WI38 (cell line): ENCODE results near the gene ANAPC13.

Experiments
- H3K4me3 ChIP-seq: 2 replicates; pipeline ENCODE4 v1.5.1; 2011; ENCODE audit warnings: low read depth, mild to moderate bottlenecking, control low read depth, low read length
- TF ChIP-seq, protein P1 (sequence below): IDR thresholded peaks from 2 replicates; pipeline ENCODE4 v1.5.1; 2012; ENCODE audit warnings: low read depth, mild to moderate bottlenecking, control low read depth, low read length

The ANAPC13 gene

DNA sequence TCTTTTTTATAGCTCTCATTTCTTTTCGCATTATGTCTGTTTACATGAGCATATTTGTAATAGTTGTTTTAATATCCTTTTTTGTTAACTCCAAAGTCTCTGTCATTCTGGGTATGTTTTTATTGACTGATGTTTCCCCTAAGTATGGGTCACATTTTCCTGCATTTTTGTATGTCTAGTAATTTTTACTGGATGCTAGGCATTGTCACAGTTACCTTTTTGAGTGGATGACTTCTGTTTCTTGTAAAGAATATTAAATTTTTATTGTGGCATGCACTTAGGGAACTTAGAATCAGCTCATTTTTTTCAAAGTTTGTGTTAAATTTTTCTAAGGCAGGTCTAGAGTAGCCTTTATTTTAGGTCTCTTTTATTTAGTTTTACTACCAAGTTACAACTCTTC lies 40.7 kb downstream of the ANAPC13 start:
- no peak overlapping the region for H3K4me3 ChIP-seq
- TF ChIP-seq, protein P1, sequence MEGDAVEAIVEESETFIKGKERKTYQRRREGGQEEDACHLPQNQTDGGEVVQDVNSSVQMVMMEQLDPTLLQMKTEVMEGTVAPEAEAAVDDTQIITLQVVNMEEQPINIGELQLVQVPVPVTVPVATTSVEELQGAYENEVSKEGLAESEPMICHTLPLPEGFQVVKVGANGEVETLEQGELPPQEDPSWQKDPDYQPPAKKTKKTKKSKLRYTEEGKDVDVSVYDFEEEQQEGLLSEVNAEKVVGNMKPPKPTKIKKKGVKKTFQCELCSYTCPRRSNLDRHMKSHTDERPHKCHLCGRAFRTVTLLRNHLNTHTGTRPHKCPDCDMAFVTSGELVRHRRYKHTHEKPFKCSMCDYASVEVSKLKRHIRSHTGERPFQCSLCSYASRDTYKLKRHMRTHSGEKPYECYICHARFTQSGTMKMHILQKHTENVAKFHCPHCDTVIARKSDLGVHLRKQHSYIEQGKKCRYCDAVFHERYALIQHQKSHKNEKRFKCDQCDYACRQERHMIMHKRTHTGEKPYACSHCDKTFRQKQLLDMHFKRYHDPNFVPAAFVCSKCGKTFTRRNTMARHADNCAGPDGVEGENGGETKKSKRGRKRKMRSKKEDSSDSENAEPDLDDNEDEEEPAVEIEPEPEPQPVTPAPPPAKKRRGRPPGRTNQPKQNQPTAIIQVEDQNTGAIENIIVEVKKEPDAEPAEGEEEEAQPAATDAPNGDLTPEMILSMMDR: no peak

GRCh38 chr3:134441821-134442220 lies 44.0 kb downstream of the ANAPC13 start:
- TF ChIP-seq, protein P1: no peak
- no peak overlapping the region for H3K4me3 ChIP-seq

- TF ChIP-seq, protein P1: no peak
- no peak overlapping the region for H3K4me3 ChIP-seq
Measured at GRCh38 chr3:134441321-134441720, 44.5 kb downstream of the ANAPC13 start.

GRCh38 chr3:134437211-134437752 lies 48.5 kb downstream of the ANAPC13 start:
- no peak overlapping the region for H3K4me3 ChIP-seq
- TF ChIP-seq, protein P1: no peak

- TF ChIP-seq, protein P1: no peak
- no peak overlapping the region for H3K4me3 ChIP-seq
Measured at GRCh38 chr3:134432236-134432635, 53.5 kb downstream of the ANAPC13 start.

DNA sequence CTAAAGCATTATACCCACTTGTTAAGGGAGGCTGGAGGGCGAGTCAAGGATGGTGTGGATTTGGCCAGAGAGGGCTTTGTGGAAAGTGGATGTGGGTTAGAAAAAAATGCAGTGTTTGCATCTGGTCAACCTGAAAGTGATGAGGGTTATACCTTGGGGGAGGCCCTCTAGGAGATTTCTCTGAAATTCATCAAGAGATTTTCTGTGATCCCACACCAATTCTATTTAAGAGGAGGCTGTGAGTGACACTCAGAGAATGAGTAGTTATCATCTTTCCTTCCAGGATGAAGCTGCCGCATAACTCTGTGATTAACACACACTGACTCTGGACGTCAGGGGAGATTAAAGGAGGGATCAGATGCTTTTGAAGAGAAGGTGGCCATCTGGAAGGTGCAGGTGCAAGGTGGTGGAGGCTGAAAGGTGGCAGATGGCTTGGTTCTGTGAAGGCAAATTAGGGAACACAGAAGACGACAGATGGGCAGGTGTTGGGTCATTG lies 54.8 kb downstream of the ANAPC13 start:
- TF ChIP-seq, protein P1: no peak
- no peak overlapping the region for H3K4me3 ChIP-seq

- H3K4me3 ChIP-seq: no peak overlapping the region
- TF ChIP-seq, protein P1: no peak
Measured at GRCh38 chr3:134430174-134430573, 55.6 kb downstream of the ANAPC13 start.
